Mesothelial cell of epicardium (in vitro differentiated cells): ENCODE measurements around the gene SPTBN5. TPM values are rescaled to one million over a fixed set of nuclear protein-coding genes. Genes with fewer than 3 reads are reported as not detected.
A peak's percentile ranks its signal among the peaks of the same experiment; 100 is the strongest.

Source experiments
- DNase-seq, 2 experiments: peaks; one replicate each; pipeline ENCODE4 v3.0.0; 2021; ENCODE audit warnings: low spot score in 2 of 2; ENCODE audit not compliant: unreplicated experiment in 2 of 2
- H3K27ac Mint-ChIP-seq: 2 replicates; pipeline ENCODE4 v1.8.0; 2021; ENCODE audit warnings: mixed read lengths
- H3K27me3 Mint-ChIP-seq: 2 replicates; pipeline ENCODE4 v1.8.0; 2021; ENCODE audit warnings: low read depth, mixed read lengths
- H3K36me3 Mint-ChIP-seq: 2 replicates; pipeline ENCODE4 v1.8.0; 2021; ENCODE audit warnings: mixed read lengths
- H3K4me1 Mint-ChIP-seq: 2 replicates; pipeline ENCODE4 v1.8.0; 2021; ENCODE audit warnings: mixed read lengths
- H3K4me3 Mint-ChIP-seq: 2 replicates; pipeline ENCODE4 v1.8.0; 2021; ENCODE audit warnings: mild to moderate bottlenecking, moderate library complexity, mixed read lengths
- H3K9me3 Mint-ChIP-seq: 2 replicates; pipeline ENCODE4 v1.8.0; 2021; ENCODE audit warnings: mixed read lengths
- total RNA-seq: library from RNA; stranded (reverse); gene quantifications from 3 replicates; pipeline ENCODE4 v1.2.1, GENCODE V29; 2021
- TF ChIP-seq, protein P1 (sequence below): fragments of 200-600 bp; sonication (generic); IDR thresholded peaks from one replicate; pipeline ENCODE4 v1.5.0; 2021; ENCODE audit warnings: antibody characterized with exemption; ENCODE audit not compliant: unreplicated experiment

Gene SPTBN5
- total RNA-seq, 1 donor from 2014 or later = 2.7 TPM

DNA sequence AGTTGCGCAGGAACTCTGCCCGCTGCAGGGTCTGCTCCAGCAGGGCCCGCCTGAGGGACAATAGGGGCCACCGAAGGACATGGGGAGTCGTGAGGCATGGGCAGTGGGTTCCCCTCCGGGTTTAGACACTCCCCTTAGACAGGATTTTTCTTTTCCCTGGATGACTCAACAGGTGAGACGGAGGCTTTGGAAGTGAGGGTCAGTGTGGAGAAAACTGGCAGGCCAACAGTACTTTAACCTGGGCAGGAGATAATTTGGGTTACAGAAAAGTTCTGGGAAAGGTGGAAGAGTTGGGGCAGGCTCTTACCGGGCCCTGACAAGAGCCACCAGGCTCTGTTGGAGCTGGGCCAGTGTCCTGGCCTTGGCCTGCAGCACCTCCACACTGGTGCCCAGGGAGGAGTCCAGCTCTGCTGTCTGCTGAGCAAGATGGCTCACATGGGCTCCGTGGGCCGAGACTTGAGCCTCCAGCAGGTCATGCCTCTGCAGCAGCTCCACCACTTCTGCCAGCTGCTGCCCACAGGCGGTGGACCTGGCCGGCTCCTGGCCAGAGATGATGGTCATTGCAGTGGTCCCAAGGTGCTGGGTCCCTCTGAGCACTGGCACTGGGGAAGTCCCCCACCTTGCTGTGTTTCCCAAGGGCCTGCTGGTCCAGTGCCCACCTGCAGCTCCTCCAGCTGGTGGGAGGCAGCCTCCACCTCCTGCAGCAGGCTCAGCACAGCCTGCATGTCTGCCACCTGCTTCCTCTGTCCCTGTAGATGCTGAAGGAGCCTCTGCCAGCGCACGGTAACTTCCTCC is 11.0 kb downstream of the SPTBN5 start:
- peaks cover 24% of the 10 kb centered on the region for H3K27me3 Mint-ChIP-seq
- H3K36me3 Mint-ChIP-seq = no peaks in the 10 kb centered on the region
- peaks cover 10% of the 10 kb centered on the region for H3K4me1 Mint-ChIP-seq
- no peak overlapping the region for H3K27ac Mint-ChIP-seq
- no peaks in the 10 kb centered on the region for H3K9me3 Mint-ChIP-seq
- peak overlapping the region; percentile 56 for H3K4me3 Mint-ChIP-seq
- no peak for DNase-seq
- TF ChIP-seq, protein P1, sequence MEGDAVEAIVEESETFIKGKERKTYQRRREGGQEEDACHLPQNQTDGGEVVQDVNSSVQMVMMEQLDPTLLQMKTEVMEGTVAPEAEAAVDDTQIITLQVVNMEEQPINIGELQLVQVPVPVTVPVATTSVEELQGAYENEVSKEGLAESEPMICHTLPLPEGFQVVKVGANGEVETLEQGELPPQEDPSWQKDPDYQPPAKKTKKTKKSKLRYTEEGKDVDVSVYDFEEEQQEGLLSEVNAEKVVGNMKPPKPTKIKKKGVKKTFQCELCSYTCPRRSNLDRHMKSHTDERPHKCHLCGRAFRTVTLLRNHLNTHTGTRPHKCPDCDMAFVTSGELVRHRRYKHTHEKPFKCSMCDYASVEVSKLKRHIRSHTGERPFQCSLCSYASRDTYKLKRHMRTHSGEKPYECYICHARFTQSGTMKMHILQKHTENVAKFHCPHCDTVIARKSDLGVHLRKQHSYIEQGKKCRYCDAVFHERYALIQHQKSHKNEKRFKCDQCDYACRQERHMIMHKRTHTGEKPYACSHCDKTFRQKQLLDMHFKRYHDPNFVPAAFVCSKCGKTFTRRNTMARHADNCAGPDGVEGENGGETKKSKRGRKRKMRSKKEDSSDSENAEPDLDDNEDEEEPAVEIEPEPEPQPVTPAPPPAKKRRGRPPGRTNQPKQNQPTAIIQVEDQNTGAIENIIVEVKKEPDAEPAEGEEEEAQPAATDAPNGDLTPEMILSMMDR = no peak

DNA sequence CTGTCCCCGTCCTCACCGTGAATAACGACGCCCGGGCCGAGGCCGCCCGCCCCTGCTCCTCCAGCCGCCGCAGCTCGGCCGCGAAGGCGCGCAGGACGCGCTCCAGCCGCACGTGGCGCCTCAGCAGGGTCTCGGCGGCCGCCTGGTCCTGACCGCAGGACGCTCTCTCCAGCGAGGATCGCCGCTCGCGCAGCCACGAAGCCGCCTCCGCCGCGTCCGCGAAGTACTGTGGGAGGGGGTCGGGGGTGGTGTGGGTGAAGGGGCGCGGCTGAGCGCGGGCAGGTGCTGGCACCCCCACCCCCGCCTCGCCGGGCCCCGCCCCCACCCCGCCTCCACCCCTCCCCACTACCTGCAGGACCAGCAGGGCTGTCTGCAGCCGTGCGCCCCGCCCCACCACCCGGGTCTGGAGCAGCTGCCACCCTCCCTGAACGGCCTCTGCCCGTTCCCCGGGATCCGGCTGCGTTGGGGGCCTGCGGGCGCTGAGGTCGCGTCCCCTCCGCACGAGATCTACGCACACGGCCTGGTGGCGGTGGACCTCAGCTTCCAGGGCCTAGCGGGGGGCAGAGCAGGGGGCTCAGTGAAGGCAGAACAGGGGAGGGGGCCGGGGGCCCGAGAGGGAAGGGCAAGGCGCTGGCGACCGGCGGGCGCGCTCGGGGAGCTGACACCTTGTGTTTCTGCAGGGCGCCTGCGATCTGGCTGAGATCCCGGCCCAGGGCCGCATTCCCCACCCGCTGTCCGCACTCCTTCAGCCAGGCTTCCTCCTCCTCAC is 11.7 kb downstream of the SPTBN5 start:
- Mint-ChIP-seq H3K9me3 (no peaks in the 10 kb centered on the region), H3K27me3 (peaks cover 24% of the 10 kb centered on the region), H3K4me1 (peaks cover 10% of the 10 kb centered on the region), H3K4me3 (peak overlapping the region; percentile 56), H3K27ac (no peak overlapping the region), H3K36me3 (no peaks in the 10 kb centered on the region)
- peak in 1 of 2 experiments; percentile 57 for DNase-seq
- TF ChIP-seq, protein P1 = no peak

DNA sequence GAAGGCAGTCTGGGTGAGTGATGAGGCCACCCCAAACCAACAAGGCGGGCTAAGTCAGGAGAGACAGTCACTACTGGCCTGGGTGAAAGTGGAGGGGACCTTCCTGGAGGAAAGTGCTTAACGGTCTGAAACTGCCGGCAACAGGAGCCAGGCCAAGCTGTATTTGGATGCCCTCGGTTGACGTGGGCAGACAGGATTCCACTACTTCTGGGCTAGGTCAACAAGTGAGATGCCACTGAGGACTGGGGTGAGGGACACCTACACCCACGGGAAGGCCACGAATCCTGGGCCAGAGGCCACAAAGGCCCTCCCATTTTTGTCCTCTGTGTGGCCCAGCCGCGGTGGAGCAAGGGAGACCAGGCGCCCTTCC is 12.3 kb downstream of the SPTBN5 start:
- TF ChIP-seq, protein P1 = no peak
- peak overlapping the region; percentile 38 for H3K4me3 Mint-ChIP-seq

DNA sequence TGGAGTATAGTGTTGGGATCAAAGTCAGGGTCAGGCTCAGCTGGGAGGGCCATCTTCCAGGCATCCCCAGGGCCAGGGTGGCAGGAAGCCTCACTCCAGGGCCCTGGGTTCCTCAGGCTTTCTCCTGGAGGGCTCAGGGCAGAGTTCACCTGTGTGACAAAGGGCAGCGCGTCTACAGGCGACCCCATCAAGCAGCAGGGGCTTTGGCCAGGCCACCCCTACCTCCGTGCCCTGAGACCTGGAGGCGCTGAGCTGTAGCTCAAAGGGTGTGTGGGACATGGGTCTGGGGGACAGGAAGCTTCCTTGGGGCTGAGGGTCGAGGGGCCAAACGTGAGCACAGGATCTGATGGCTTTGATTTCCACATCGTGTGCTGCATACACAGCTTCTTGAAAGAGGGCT is 12.8 kb downstream of the SPTBN5 start:
- Mint-ChIP-seq H3K9me3 (no peaks in the 10 kb centered on the region), H3K27me3 (peaks cover 24% of the 10 kb centered on the region), H3K4me3 (peak overlapping the region; percentile 38), H3K4me1 (peaks cover 10% of the 10 kb centered on the region), H3K27ac (no peak overlapping the region), H3K36me3 (no peaks in the 10 kb centered on the region)
- TF ChIP-seq, protein P1 = no peak
- no peak for DNase-seq

More for the DNA sequence above, 12.3 kb downstream of the SPTBN5 start:
- peaks cover 24% of the 10 kb centered on the region for H3K27me3 Mint-ChIP-seq
- no peak overlapping the region for H3K27ac Mint-ChIP-seq
- H3K36me3 Mint-ChIP-seq = no peaks in the 10 kb centered on the region
- peaks cover 10% of the 10 kb centered on the region for H3K4me1 Mint-ChIP-seq
- DNase-seq = no peak
- no peaks in the 10 kb centered on the region for H3K9me3 Mint-ChIP-seq

DNA sequence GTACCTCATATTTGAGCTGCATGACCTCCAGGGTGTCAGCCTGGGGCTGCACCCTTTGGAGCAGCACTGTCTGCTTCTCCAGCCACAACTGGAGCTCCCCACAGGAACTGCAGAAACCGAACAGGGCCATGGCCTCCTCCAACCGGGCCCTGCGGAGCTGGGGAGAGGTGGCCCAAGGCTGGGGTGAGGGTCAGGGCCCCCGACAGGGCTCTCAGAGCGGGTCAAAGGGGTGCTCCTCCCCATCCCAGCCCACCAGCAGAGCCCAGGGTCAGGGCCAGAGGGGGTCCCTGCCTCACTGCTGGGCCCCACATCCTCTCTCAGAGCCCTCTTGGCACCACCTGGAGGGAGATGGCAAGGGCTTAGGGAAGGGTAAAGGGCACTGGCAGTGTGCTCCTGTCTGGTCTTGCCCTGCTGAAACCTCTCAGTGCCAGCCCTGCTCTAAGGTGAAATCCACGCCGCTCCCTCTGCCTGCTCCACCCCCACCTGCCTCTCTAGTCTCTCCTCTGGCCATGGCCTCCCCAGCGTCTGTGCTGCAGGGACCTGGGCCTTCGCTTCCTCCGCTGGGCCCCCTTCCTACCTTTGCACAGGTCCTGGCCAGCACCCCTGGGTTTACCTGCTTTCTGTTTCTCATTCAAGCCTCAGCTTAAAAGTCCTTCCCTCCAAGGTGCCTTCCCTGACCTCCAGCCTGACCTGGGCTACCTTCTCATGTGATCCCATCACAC is 13.5 kb downstream of the SPTBN5 start:
- Mint-ChIP-seq H3K4me3 (no peak overlapping the region), H3K27me3 (peaks cover 24% of the 10 kb centered on the region), H3K36me3 (no peaks in the 10 kb centered on the region), H3K9me3 (no peaks in the 10 kb centered on the region), H3K4me1 (peaks cover 10% of the 10 kb centered on the region), H3K27ac (no peak overlapping the region)
- TF ChIP-seq, protein P1 = no peak
- no peak for DNase-seq
